H9 (cell line): ENCODE results near the gene UTP11. TPM values are rescaled to one million over a fixed set of nuclear protein-coding genes. Genes with fewer than 3 reads are reported as not detected.

Experiments
- DNase-seq: peaks from one replicate; pipeline ENCODE4 v3.0.0-alpha.2; 2017
- H2AFZ ChIP-seq: one replicate; pipeline ENCODE4 v1.6.1; 2013; ENCODE audit warnings: mild to moderate bottlenecking, low read length, control low read depth, moderate library complexity
- H2AK5ac ChIP-seq: 2 replicates; pipeline ENCODE4 v1.6.1; 2013; ENCODE audit warnings: low read length, control low read depth, mixed read lengths; ENCODE audit not compliant: insufficient read length
- H2BK120ac ChIP-seq: one replicate; pipeline ENCODE4 v1.6.1; 2013; ENCODE audit warnings: low read depth, mild to moderate bottlenecking, low read length, control low read depth, inconsistent platforms; ENCODE audit not compliant: poor library complexity, severe bottlenecking
- H2BK12ac ChIP-seq: 2 replicates; pipeline ENCODE4 v1.6.1; 2013; ENCODE audit warnings: low read length, control low read depth, mixed read lengths, low read depth; ENCODE audit not compliant: insufficient read length
- H2BK15ac ChIP-seq: 2 replicates; pipeline ENCODE4 v1.6.1; 2013; ENCODE audit warnings: low read depth, low read length, control low read depth
- H2BK20ac ChIP-seq: one replicate; pipeline ENCODE4 v1.6.1; 2013; ENCODE audit warnings: low read depth, mild to moderate bottlenecking, low read length, control low read depth, inconsistent platforms; ENCODE audit not compliant: poor library complexity, severe bottlenecking
- H2BK5ac ChIP-seq: 2 replicates; pipeline ENCODE4 v1.6.1; 2013; ENCODE audit warnings: low read length, control low read depth, mixed read lengths; ENCODE audit not compliant: insufficient read length
- H3K14ac ChIP-seq: 2 replicates; pipeline ENCODE4 v1.6.1; 2013; ENCODE audit warnings: low read length, control low read depth; ENCODE audit not compliant: insufficient read depth
- H3K18ac ChIP-seq: 2 replicates; pipeline ENCODE4 v1.6.1; 2013; ENCODE audit warnings: low read depth, mild to moderate bottlenecking, mixed read lengths, low read length, control low read depth; ENCODE audit not compliant: insufficient read length
- H3K23ac ChIP-seq: 2 replicates; pipeline ENCODE4 v1.6.1; 2013; ENCODE audit warnings: low read length, control low read depth, mixed read lengths, low read depth; ENCODE audit not compliant: insufficient read length
- H3K23me2 ChIP-seq: 2 replicates; pipeline ENCODE4 v1.6.1; 2013; ENCODE audit warnings: low read depth, mild to moderate bottlenecking, mixed read lengths, low read length, control low read depth; ENCODE audit not compliant: insufficient read length, poor library complexity, severe bottlenecking
- H3K27ac ChIP-seq: 2 replicates; pipeline ENCODE4 v1.5.1; 2013; ENCODE audit warnings: low read length, control low read depth, mixed read lengths, low read depth; ENCODE audit not compliant: insufficient read length
- H3K27me3 ChIP-seq: 2 replicates; pipeline ENCODE4 v1.6.1; 2013; ENCODE audit warnings: low read length, control low read depth, inconsistent platforms; ENCODE audit not compliant: insufficient read depth
- H3K4ac ChIP-seq: 2 replicates; pipeline ENCODE4 v1.6.1; 2013; ENCODE audit warnings: low read depth, mild to moderate bottlenecking, control low read depth, inconsistent platforms, low read length, moderate library complexity
- H3K4me1 ChIP-seq: 2 replicates; pipeline ENCODE4 v1.6.1; 2013; ENCODE audit warnings: low read length, control low read depth, inconsistent platforms; ENCODE audit not compliant: insufficient read depth
- H3K4me2 ChIP-seq: 2 replicates; pipeline ENCODE4 v1.6.1; 2013; ENCODE audit warnings: low read length, control low read depth, mixed read lengths; ENCODE audit not compliant: insufficient read length, insufficient read depth
- H3K56ac ChIP-seq: 2 replicates; pipeline ENCODE4 v1.6.1; 2013; ENCODE audit warnings: low read depth, mild to moderate bottlenecking, mixed read lengths, low read length, control low read depth; ENCODE audit not compliant: insufficient read length
- H3K79me1 ChIP-seq: 2 replicates; pipeline ENCODE4 v1.6.1; 2013; ENCODE audit warnings: low read depth, mild to moderate bottlenecking, moderate library complexity, low read length, control low read depth, inconsistent platforms; ENCODE audit not compliant: insufficient read depth, poor library complexity, severe bottlenecking
- H3K79me2 ChIP-seq: 2 replicates; pipeline ENCODE4 v1.6.1; 2013; ENCODE audit warnings: low read length, control low read depth, inconsistent platforms; ENCODE audit not compliant: insufficient read depth
- H3K9ac ChIP-seq: 2 replicates; pipeline ENCODE4 v1.6.1; 2013; ENCODE audit warnings: low read length, control low read depth, mixed read lengths; ENCODE audit not compliant: insufficient read length; ENCODE audit errors: extremely low read depth
- H3K9me3 ChIP-seq: one replicate; pipeline ENCODE4 v1.6.1; 2013; ENCODE audit warnings: low read depth, low read length, inconsistent platforms; ENCODE audit not compliant: control insufficient read depth
- H3T11ph ChIP-seq: one replicate; pipeline ENCODE4 v1.6.1; 2013; ENCODE audit warnings: mild to moderate bottlenecking, low read length, control low read depth, inconsistent platforms
- H4K20me1 ChIP-seq: one replicate; pipeline ENCODE4 v1.6.1; 2013; ENCODE audit not compliant: control insufficient read depth, insufficient read length, insufficient read depth
- H4K5ac ChIP-seq: 2 replicates; pipeline ENCODE4 v1.6.1; 2013; ENCODE audit warnings: low read depth, mild to moderate bottlenecking, mixed read lengths, low read length, control low read depth; ENCODE audit not compliant: insufficient read length
- H4K8ac ChIP-seq: replicated peaks from 2 replicates; pipeline ENCODE4 v1.6.1; 2013; ENCODE audit warnings: low read length, control low read depth, mixed read lengths, low read depth; ENCODE audit not compliant: insufficient read length
- H4K91ac ChIP-seq: 2 replicates; pipeline ENCODE4 v1.6.1; 2013; ENCODE audit warnings: low read depth, mild to moderate bottlenecking, moderate library complexity, mixed read lengths, low read length, control low read depth; ENCODE audit not compliant: insufficient read length
- H3K27ac Mint-ChIP-seq, 3 experiments: 2 replicates in 2 of 3; 3 replicates in 1 of 3; pipeline ENCODE4 v1.8.0; 2020 to 2021; ENCODE audit warnings: mixed read lengths in 3 of 3, mild to moderate bottlenecking in 1 of 3, moderate library complexity in 1 of 3
- H3K27me3 Mint-ChIP-seq: 2 replicates; pipeline ENCODE4 v1.8.0; 2021; ENCODE audit warnings: low read depth, mild to moderate bottlenecking, moderate library complexity, mixed read lengths
- H3K36me3 Mint-ChIP-seq, 3 experiments: 2 replicates in 2 of 3; 3 replicates in 1 of 3; pipeline ENCODE4 v1.8.0; 2020 to 2021; ENCODE audit warnings: low read depth in 3 of 3, mixed read lengths in 3 of 3; ENCODE audit not compliant: insufficient read depth in 1 of 3
- H3K4me1 Mint-ChIP-seq, 2 experiments: 2 replicates each; pipeline ENCODE4 v1.8.0; 2020; ENCODE audit warnings: mixed read lengths in 2 of 2
- H3K4me3 Mint-ChIP-seq, 2 experiments: 2 replicates in 1 of 2; 3 replicates in 1 of 2; pipeline ENCODE4 v1.8.0; 2020 to 2021; ENCODE audit warnings: mild to moderate bottlenecking in 2 of 2, mixed read lengths in 2 of 2, moderate library complexity in 1 of 2
- H3K9me3 Mint-ChIP-seq, 2 experiments: 2 replicates in 1 of 2; 3 replicates in 1 of 2; pipeline ENCODE4 v1.8.0; 2020; ENCODE audit warnings: mild to moderate bottlenecking in 2 of 2, mixed read lengths in 2 of 2, moderate library complexity in 1 of 2
- CTCF ChIP-seq: fragments of 200-600 bp; sonication (generic); conservative IDR thresholded peaks from 3 replicates; pipeline ENCODE4 v1.8.0; 2021; ENCODE audit warnings: antibody characterized with exemption, mild to moderate bottlenecking
- WGBS: extraction: QIAGEN DNeasy Blood & Tissue Kit; methylation state at CpG from one replicate; pipeline ENCODE4 v1.1.7; 2013; ENCODE audit warnings: missing lambda C conversion rate, low lambda C conversion rate, mixed read lengths; ENCODE audit not compliant: insufficient read length; ENCODE audit errors: extremely low coverage; 5-methylcytosine and 5-hydroxymethylcytosine counted together
- total RNA-seq: library from RNA; stranded (reverse); gene quantifications from 2 replicates; pipeline ENCODE4 v1.2.1, GENCODE V29; 2021

UTP11 gene
- total RNA-seq, 1 experiment from 2014 or later: 63.1 TPM

- no peak overlapping the region for H4K5ac ChIP-seq
- no peak overlapping the region for H3T11ph ChIP-seq
- no peaks in the 10 kb centered on the region for H4K20me1 ChIP-seq
- no peak overlapping the region for H4K8ac ChIP-seq
- H3K14ac ChIP-seq: no peak overlapping the region
- no peak overlapping the region for H3K56ac ChIP-seq
- H2BK20ac ChIP-seq: no peak overlapping the region
- no peaks in the 10 kb centered on the region for H3K79me2 ChIP-seq
- H3K4me2 ChIP-seq: no peak overlapping the region
- H3K79me1 ChIP-seq: no peaks in the 10 kb centered on the region
- H3K23ac ChIP-seq: no peak overlapping the region
- TF ChIP-seq CTCF: no peak
- H2AK5ac ChIP-seq: no peak overlapping the region
- Mint-ChIP-seq H3K4me1 (peaks cover 31 to 42% of the 10 kb centered on the region in 2 experiments), H3K36me3 (peaks cover 1 to 2% (median 2%) of the 10 kb centered on the region in 3 experiments; a peak in 3 of 7 replicates), H3K9me3 (no peaks in the 10 kb centered on the region; a peak in 1 of 5 replicates), H3K27ac (no peak overlapping the region), H3K4me3 (no peak overlapping the region), H3K27me3 (no peaks in the 10 kb centered on the region; the same call in 1 of the 2 replicates)
- H3K4ac ChIP-seq: no peak overlapping the region
- no peak overlapping the region for H3K27ac ChIP-seq
- H3K9ac ChIP-seq: no peak overlapping the region
- no peaks in the 10 kb centered on the region; the same call in none of the 2 replicates for H3K4me1 ChIP-seq
- no peaks in the 10 kb centered on the region for H3K9me3 ChIP-seq
- no peak for DNase-seq
- no CpG with 5 or more reads among the region's 4 CpGs for WGBS
- H2BK15ac ChIP-seq: no peak overlapping the region
- H3K18ac ChIP-seq: no peak overlapping the region
- H3K23me2 ChIP-seq: no peaks in the 10 kb centered on the region
- H2BK120ac ChIP-seq: no peak overlapping the region
- H2BK12ac ChIP-seq: no peak overlapping the region
- no peaks in the 10 kb centered on the region for H3K27me3 ChIP-seq
- H2BK5ac ChIP-seq: no peak overlapping the region
- no peak overlapping the region for H2AFZ ChIP-seq
- no peak overlapping the region for H4K91ac ChIP-seq
Measured at GRCh38 chr1:38074302-38074677, 61.8 kb downstream of the UTP11 start.

Other genes starting within 250 kb of the UTP11 start
- 0.42 and 0.96 TPM in 2 replicates for gene EPHA10, start 247.6 kb upstream of the UTP11 start, total RNA-seq
- 22.7 and 24.2 TPM in 2 replicates for gene MANEAL, start 218.9 kb upstream of the UTP11 start, total RNA-seq
- gene C1orf122, start 204.9 kb upstream of the UTP11 start, total RNA-seq: 59.3 and 61.5 TPM in 2 replicates
- gene YRDC, start 204.5 kb upstream of the UTP11 start, total RNA-seq: 28.0 and 28.6 TPM in 2 replicates
- 17.0 and 17.5 TPM in 2 replicates for gene MTF1, start 153.1 kb upstream of the UTP11 start, total RNA-seq
- 28.2 and 28.8 TPM in 2 replicates for gene INPP5B, start 65.7 kb upstream of the UTP11 start, total RNA-seq
- 143 and 144 TPM in 2 replicates for gene SF3A3, start 22.7 kb upstream of the UTP11 start, total RNA-seq
- 32.8 and 34.2 TPM in 2 replicates for gene FHL3, start 7.2 kb upstream of the UTP11 start, total RNA-seq
- gene POU3F1, start 34.1 kb downstream of the UTP11 start, total RNA-seq: 5.8 and 7.0 TPM in 2 replicates